ENCODE data around the gene SHTN1. TPM values are rescaled to one million over a fixed set of nuclear protein-coding genes. Genes with fewer than 3 reads are reported as not detected.

Gene SHTN1
- total and polyA plus RNA-seq, 2 donors (not counting 1 experiment from before 2014, with no cell fraction given): 0.06 to 0.34 TPM

DNA sequence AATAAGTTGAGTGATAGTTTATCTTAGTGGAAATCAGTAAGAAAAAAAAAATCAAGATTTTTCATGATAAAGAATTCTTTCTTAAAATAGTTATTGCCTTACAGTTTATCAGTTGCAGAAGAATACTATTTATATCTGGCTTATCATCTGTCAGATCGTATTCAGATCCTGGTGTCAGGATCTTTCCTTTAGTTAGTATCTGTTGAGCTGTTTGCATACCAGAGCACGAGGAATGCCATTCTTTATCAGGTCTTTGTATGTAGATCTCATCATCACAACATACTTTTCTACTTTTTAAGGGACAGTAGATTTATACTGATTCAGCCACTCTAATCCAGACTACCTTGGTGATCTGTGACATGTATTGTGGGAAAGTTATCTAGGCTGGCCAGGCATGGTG lies 143.2 kb downstream of the SHTN1 start:
- H3K9ac ChIP-seq (ENCODE audit: low read length): no peak overlapping the region
- no peak overlapping the region for H3K4me3 ChIP-seq (ENCODE audit: control extremely low read depth in 1 of 5, extremely low read depth in 1 of 5, insufficient read depth in 1 of 5, low read depth in 2 of 5, low read length in 4 of 5)
- peaks cover 0 to 7% (median 2%) of the 10 kb centered on the region in 3 donors for H3K9me3 ChIP-seq (ENCODE audit: control extremely low read depth in 1 of 3, control insufficient read depth in 2 of 3, insufficient read depth in 1 of 3, low read length in 2 of 3)
- intact Hi-C loops (cut with micrococcal nuclease): no loop called here
- H3K4me1 ChIP-seq (ENCODE audit: control insufficient read depth in 2 of 2, insufficient read depth in 2 of 2, low read length in 2 of 2): no peaks in the 10 kb centered on the region
- no CpG with 5 or more reads among the region's 2 CpGs for WGBS (ENCODE audit: insufficient coverage)
- ATAC-seq (ENCODE audit: low read depth): no peak
- Mint-ChIP-seq H3K4me1 (no peaks in the 10 kb centered on the region), H3K4me3 (no peak overlapping the region), H3K9me3 (ENCODE audit: insufficient read depth) (no peaks in the 10 kb centered on the region), H3K27ac (no peak overlapping the region), H3K27me3 (peaks cover 8% of the 10 kb centered on the region)
- POLR2A ChIA-PET: no interaction called here
- no peak overlapping the region for H3K27ac ChIP-seq (ENCODE audit: low read length in 2 of 2)
- no peak overlapping the region for H2AFZ ChIP-seq (ENCODE audit: insufficient read depth, low read depth, low read length, poor library complexity, severe bottlenecking)
- no peak overlapping the region for H3K4me2 ChIP-seq (replicated peaks; ENCODE audit: low read depth, low read length, poor library complexity, severe bottlenecking)
- no peaks in the 10 kb centered on the region for H4K20me1 ChIP-seq (ENCODE audit: control insufficient read depth, insufficient read depth, low read length, poor library complexity, severe bottlenecking)
- no peaks in the 10 kb centered on the region for H3K36me3 ChIP-seq (replicated peaks in 1 of 2; ENCODE audit: control extremely low read depth in 1 of 2, control insufficient read depth in 1 of 2, extremely low read depth in 1 of 2, insufficient read depth in 2 of 2, low read length in 1 of 2)
- H3K79me2 ChIP-seq (ENCODE audit: control insufficient read depth, insufficient read depth, low read length): no peaks in the 10 kb centered on the region
- CTCF ChIA-PET: no interaction called here
- DNase-seq: no peak
- TF ChIP-seq EZH2 (IDR thresholded peaks at IDR 0.05; ENCODE audit: borderline replicate concordance, insufficient read depth, low read depth, low read length, poor library complexity, severe bottlenecking): no peak
- TF ChIP-seq, protein P1, sequence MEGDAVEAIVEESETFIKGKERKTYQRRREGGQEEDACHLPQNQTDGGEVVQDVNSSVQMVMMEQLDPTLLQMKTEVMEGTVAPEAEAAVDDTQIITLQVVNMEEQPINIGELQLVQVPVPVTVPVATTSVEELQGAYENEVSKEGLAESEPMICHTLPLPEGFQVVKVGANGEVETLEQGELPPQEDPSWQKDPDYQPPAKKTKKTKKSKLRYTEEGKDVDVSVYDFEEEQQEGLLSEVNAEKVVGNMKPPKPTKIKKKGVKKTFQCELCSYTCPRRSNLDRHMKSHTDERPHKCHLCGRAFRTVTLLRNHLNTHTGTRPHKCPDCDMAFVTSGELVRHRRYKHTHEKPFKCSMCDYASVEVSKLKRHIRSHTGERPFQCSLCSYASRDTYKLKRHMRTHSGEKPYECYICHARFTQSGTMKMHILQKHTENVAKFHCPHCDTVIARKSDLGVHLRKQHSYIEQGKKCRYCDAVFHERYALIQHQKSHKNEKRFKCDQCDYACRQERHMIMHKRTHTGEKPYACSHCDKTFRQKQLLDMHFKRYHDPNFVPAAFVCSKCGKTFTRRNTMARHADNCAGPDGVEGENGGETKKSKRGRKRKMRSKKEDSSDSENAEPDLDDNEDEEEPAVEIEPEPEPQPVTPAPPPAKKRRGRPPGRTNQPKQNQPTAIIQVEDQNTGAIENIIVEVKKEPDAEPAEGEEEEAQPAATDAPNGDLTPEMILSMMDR (IDR thresholded peaks at IDR 0.05): no peak
- H3K27me3 ChIP-seq (replicated peaks in 1 of 4; ENCODE audit: control extremely low read depth in 1 of 4, control insufficient read depth in 3 of 4, insufficient read depth in 4 of 4, low read length in 3 of 4): no peaks in the 10 kb centered on the region

GRCh38 chr10:116857156-116857555 lies 147.8 kb downstream of the SHTN1 start:
- no peak for DNase-seq
- no peak overlapping the region for H3K4me2 ChIP-seq (replicated peaks; ENCODE audit: low read depth, low read length, poor library complexity, severe bottlenecking)
- H3K27ac Mint-ChIP-seq: peak overlapping the region; percentile 43
- H3K79me2 ChIP-seq (ENCODE audit: control insufficient read depth, insufficient read depth, low read length): no peaks in the 10 kb centered on the region
- H4K20me1 ChIP-seq (ENCODE audit: control insufficient read depth, insufficient read depth, low read length, poor library complexity, severe bottlenecking): no peaks in the 10 kb centered on the region
- H3K27me3 Mint-ChIP-seq: peaks cover 8% of the 10 kb centered on the region
- ChIA-PET POLR2A (interaction anchor here (0.8 kb wide), 1 partner anchor 18 kb away, joined by 3 read pairs; no protein-coding TSS in a partner anchor), CTCF (no interaction called here)
- H3K9me3 Mint-ChIP-seq (ENCODE audit: insufficient read depth): no peaks in the 10 kb centered on the region
- 94% methylated on average over 2 of the region's 3 CpGs for WGBS (ENCODE audit: insufficient coverage)
- H2AFZ ChIP-seq (ENCODE audit: insufficient read depth, low read depth, low read length, poor library complexity, severe bottlenecking): no peak overlapping the region
- H3K4me3 ChIP-seq (ENCODE audit: control extremely low read depth in 1 of 5, extremely low read depth in 1 of 5, insufficient read depth in 1 of 5, low read depth in 2 of 5, low read length in 4 of 5): no peak overlapping the region
- TF ChIP-seq, protein P1 (IDR thresholded peaks at IDR 0.05): no peak
- TF ChIP-seq EZH2 (IDR thresholded peaks at IDR 0.05; ENCODE audit: borderline replicate concordance, insufficient read depth, low read depth, low read length, poor library complexity, severe bottlenecking): no peak
- intact Hi-C loops (cut with micrococcal nuclease): no loop called here
- no peak overlapping the region for H3K27ac ChIP-seq (ENCODE audit: low read length in 2 of 2)
- no peaks in the 10 kb centered on the region for H3K4me1 ChIP-seq (ENCODE audit: control insufficient read depth in 2 of 2, insufficient read depth in 2 of 2, low read length in 2 of 2)
- H3K9ac ChIP-seq (ENCODE audit: low read length): no peak overlapping the region
- no peaks in the 10 kb centered on the region for H3K27me3 ChIP-seq (replicated peaks in 1 of 4; ENCODE audit: control extremely low read depth in 1 of 4, control insufficient read depth in 3 of 4, insufficient read depth in 4 of 4, low read length in 3 of 4)
- no peak overlapping the region for H3K4me3 Mint-ChIP-seq
- no peaks in the 10 kb centered on the region for H3K36me3 ChIP-seq (replicated peaks in 1 of 2; ENCODE audit: control extremely low read depth in 1 of 2, control insufficient read depth in 1 of 2, extremely low read depth in 1 of 2, insufficient read depth in 2 of 2, low read length in 1 of 2)
- ATAC-seq (ENCODE audit: low read depth): no peak
- H3K4me1 Mint-ChIP-seq: no peaks in the 10 kb centered on the region
- H3K9me3 ChIP-seq (ENCODE audit: control extremely low read depth in 1 of 3, control insufficient read depth in 2 of 3, insufficient read depth in 1 of 3, low read length in 2 of 3): peaks cover 0 to 7% (median 4%) of the 10 kb centered on the region in 3 donors

All from B cell (primary cell).